HepG2 (cell line): ENCODE results near the gene AHCYL2. TPM values are rescaled to one million over a fixed set of nuclear protein-coding genes. Genes with fewer than 3 reads are reported as not detected.

Experiments
- AGO2 ChIP-seq: fragments of 200-400 bp; formaldehyde crosslinking; optimal IDR thresholded peaks from 2 replicates; pipeline ENCODE3; 2017; ENCODE audit warnings: mild to moderate bottlenecking, low read depth, low read length, moderate library complexity
- DRAP1 ChIP-seq: IDR thresholded peaks from 2 replicates; pipeline ENCODE4 v1.6.1; 2016; ENCODE audit warnings: missing genetic modification reagents, missing compliant biosample characterization
- FIP1L1 ChIP-seq: fragments of 200-400 bp; formaldehyde crosslinking; IDR thresholded peaks from 2 replicates; pipeline ENCODE4 v1.6.1; 2018; ENCODE audit warnings: low read depth, mild to moderate bottlenecking, low read length, moderate library complexity, borderline replicate concordance; ENCODE audit not compliant: insufficient read depth
- GTF3A ChIP-seq: sonication (generic); formaldehyde crosslinking; conservative IDR thresholded peaks from 2 replicates; pipeline ENCODE4 v1.4.0; 2020; ENCODE audit warnings: mild to moderate bottlenecking, missing genetic modification reagents
- HNRNPUL1 ChIP-seq: fragments of 200-400 bp; formaldehyde crosslinking; IDR thresholded peaks from 2 replicates; pipeline ENCODE4 v1.6.1; 2017; ENCODE audit warnings: low read depth, mild to moderate bottlenecking, low read length, moderate library complexity
- KDM1A ChIP-seq: IDR thresholded peaks from 2 replicates; pipeline ENCODE4 v1.6.1; 2016; ENCODE audit warnings: missing compliant biosample characterization
- MLXIP ChIP-seq: sonication (generic); formaldehyde crosslinking; IDR thresholded peaks from 2 replicates; pipeline ENCODE4 v1.9.0; 2021; ENCODE audit warnings: missing genetic modification reagents, borderline replicate concordance
- MTF1 ChIP-seq: sonication (generic); formaldehyde crosslinking; IDR thresholded peaks from 2 replicates; pipeline ENCODE4 v1.5.0; 2020; ENCODE audit warnings: missing genetic modification reagents
- NFE2 ChIP-seq: sonication (generic); formaldehyde crosslinking; IDR thresholded peaks from 2 replicates; pipeline ENCODE4 v1.4.0; 2020; ENCODE audit warnings: missing genetic modification reagents
- PHF8 ChIP-seq: sonication (generic); formaldehyde crosslinking; IDR thresholded peaks from 2 replicates; pipeline ENCODE4 v1.5.0; 2020; ENCODE audit warnings: missing genetic modification reagents
- POGK ChIP-seq: sonication (generic); formaldehyde crosslinking; conservative IDR thresholded peaks from 2 replicates; pipeline ENCODE4 v1.8.0; 2022; ENCODE audit warnings: mild to moderate bottlenecking, moderate library complexity, missing genetic modification reagents
- PRPF4 ChIP-seq: fragments of 200-400 bp; formaldehyde crosslinking; IDR thresholded peaks from 2 replicates; pipeline ENCODE4 v1.6.1; 2016; ENCODE audit warnings: low read length, low read depth; ENCODE audit not compliant: poor library complexity, severe bottlenecking
- PTBP1 ChIP-seq: fragments of 200-400 bp; formaldehyde crosslinking; IDR thresholded peaks from 2 replicates; pipeline ENCODE4 v1.6.1; 2018; ENCODE audit warnings: low read length, low read depth; ENCODE audit not compliant: poor library complexity, severe bottlenecking
- SKIL ChIP-seq: sonication (generic); formaldehyde crosslinking; IDR thresholded peaks from 2 replicates; pipeline ENCODE4 v1.8.0; 2022; ENCODE audit warnings: missing genetic modification reagents, mild to moderate bottlenecking, moderate library complexity, borderline replicate concordance
- ZBTB7A ChIP-seq: sonication (generic); formaldehyde crosslinking; IDR thresholded peaks from 2 replicates; pipeline ENCODE4 v1.8.0; 2022; ENCODE audit warnings: mild to moderate bottlenecking, missing genetic modification reagents
- ZBTB8A ChIP-seq: sonication (generic); formaldehyde crosslinking; IDR thresholded peaks from 2 replicates; pipeline ENCODE4 v1.4.0; 2020; ENCODE audit warnings: mild to moderate bottlenecking, low read depth, missing genetic modification reagents, borderline replicate concordance
- ZFP36L1 ChIP-seq: sonication (generic); formaldehyde crosslinking; IDR thresholded peaks from 2 replicates; pipeline ENCODE4 v1.8.0; 2022; ENCODE audit warnings: mild to moderate bottlenecking, missing genetic modification reagents, moderate library complexity
- ZNF225 ChIP-seq: sonication (generic); formaldehyde crosslinking; IDR thresholded peaks from 2 replicates; pipeline ENCODE4 v1.4.0; 2020; ENCODE audit warnings: mild to moderate bottlenecking, missing genetic modification reagents
- ZNF367 ChIP-seq: sonication (generic); formaldehyde crosslinking; IDR thresholded peaks from 2 replicates; pipeline ENCODE4 v1.4.0; 2020; ENCODE audit warnings: missing genetic modification reagents, borderline replicate concordance
- ZNF639 ChIP-seq: conservative IDR thresholded peaks from 2 replicates; pipeline ENCODE4 v1.6.1; 2018; ENCODE audit warnings: missing genetic modification reagents
- ZNF878 ChIP-seq: sonication (generic); formaldehyde crosslinking; IDR thresholded peaks from 2 replicates; pipeline ENCODE4 v1.8.1; 2023; ENCODE audit warnings: mild to moderate bottlenecking, missing genetic modification reagents, moderate library complexity
- polyA plus RNA-seq, 8 experiments: library from polyadenylated mRNA; depleted of rRNA in 3 of 8; stranded (reverse) in 7 of 8; unstranded in 1 of 8; fragments of >200 nt; fragmentation: Illumina TruSeq in 4 of 8; extraction: Trizol in 4 of 8; gene quantifications; 2 replicates each; pipeline versions ENCODE4 v1.2.1 to v1.2.3, GENCODE V29; 2011 to 2016; ENCODE audit warnings: low read depth in 4 of 8, missing spikeins in 1 of 8, mixed read lengths in 1 of 8; ENCODE audit not compliant: insufficient read depth in 1 of 8
- total RNA-seq, 5 experiments: library from RNA; depleted of rRNA; stranded (reverse); fragments of >200 nt; fragmentation: Illumina TruSeq; extraction: Trizol; gene quantifications; 2 replicates each; pipeline ENCODE4 v1.2.3, GENCODE V29; 2016; ENCODE audit warnings: low read depth in 1 of 5

Gene AHCYL2
- total and polyA plus RNA-seq, 2 of the 13 experiments (the other 11 are each of a cell fraction or from before 2014, with no cell fraction given) = 9.5 to 14.7 TPM

- TF ChIP-seq MLXIP (CRISPR knock-in tag) (no peak), ZNF639 (CRISPR knock-in tag) (no peak), KDM1A (CRISPR knock-in tag) (no peak), ZFP36L1 (CRISPR knock-in tag) (no peak; the same call in 1 of the 2 replicates), ZNF878 (CRISPR knock-in tag) (no peak), ZBTB7A (CRISPR knock-in tag) (no peak), GTF3A (CRISPR knock-in tag) (no peak), HNRNPUL1 (no peak), PHF8 (no peak; the same call in 1 of the 2 replicates), NFE2 (CRISPR knock-in tag) (no peak), POGK (CRISPR knock-in tag) (no peak), PRPF4 (no peak), ZNF367 (CRISPR knock-in tag) (no peak), FIP1L1 (no peak), ZNF225 (CRISPR knock-in tag) (0 out of 2 replicates have a peak, but pooled peaks have one; percentile 42), ZBTB8A (0 out of 2 replicates have a peak, but pooled peaks have one; percentile 37), AGO2 (no peak), DRAP1 (CRISPR knock-in tag) (no peak), MTF1 (no peak), PTBP1 (no peak), SKIL (0 out of 2 replicates have a peak, but pooled peaks have one; percentile 36)
Observed at GRCh38 chr7:129188892-129189660, 35.8 kb upstream of the AHCYL2 start (continued).
